ENCODE results near the gene PALLD. TPM values are rescaled to one million over a fixed set of nuclear protein-coding genes. Genes with fewer than 3 reads are reported as not detected.
A peak's percentile ranks its signal among the peaks of the same experiment; 100 is the strongest.
"Not testable (repeated sequence)": the region's sequence is repeated elsewhere in the genome, so short reads cannot be mapped to it uniquely, and the experiment has no call there.

Gene PALLD
- total RNA-seq, 1 donor from 2014 or later: 15.3 TPM

DNA sequence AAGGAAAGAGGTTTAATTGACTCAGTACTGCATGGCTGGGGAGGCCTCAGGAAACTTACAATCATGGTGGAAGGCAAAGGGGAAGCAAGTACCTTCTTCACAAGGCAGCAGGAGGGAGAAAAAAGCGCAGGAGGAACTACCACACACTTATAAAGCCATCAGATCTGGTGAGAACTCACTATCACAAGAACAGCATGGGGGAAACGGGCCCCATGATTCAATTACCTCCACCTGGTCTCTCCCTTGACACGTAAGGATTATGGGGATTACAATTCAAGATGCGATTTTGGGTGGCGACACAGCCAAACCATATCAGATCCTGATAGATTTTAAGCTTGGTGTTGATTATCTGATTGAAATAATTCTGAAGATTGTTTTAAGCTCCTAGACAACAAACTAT lies 294.5 kb downstream of the PALLD start:
- no peak for DNase-seq (ENCODE audit: low read depth in 2 of 2)

DNA sequence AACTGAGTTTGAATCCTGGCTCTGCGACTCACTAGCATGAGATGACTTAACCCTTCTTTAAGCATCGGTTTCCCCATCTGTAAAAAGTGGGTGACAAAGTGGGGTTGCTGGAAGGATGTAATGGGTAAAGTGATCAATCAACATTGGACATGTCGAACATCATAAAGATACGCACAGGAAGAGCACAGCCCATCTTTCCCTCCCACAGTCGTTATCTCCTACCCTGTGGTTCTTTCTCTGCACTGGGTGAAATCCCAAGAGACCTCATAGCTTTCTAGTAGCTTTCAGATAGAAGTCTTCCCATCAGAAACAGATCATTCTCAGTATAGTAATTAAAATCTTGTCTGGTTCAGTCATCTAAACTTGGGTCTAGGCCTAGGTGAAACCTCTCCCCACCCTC lies 296.7 kb downstream of the PALLD start:
- DNase-seq (ENCODE audit: low read depth in 2 of 2): no peak

DNA sequence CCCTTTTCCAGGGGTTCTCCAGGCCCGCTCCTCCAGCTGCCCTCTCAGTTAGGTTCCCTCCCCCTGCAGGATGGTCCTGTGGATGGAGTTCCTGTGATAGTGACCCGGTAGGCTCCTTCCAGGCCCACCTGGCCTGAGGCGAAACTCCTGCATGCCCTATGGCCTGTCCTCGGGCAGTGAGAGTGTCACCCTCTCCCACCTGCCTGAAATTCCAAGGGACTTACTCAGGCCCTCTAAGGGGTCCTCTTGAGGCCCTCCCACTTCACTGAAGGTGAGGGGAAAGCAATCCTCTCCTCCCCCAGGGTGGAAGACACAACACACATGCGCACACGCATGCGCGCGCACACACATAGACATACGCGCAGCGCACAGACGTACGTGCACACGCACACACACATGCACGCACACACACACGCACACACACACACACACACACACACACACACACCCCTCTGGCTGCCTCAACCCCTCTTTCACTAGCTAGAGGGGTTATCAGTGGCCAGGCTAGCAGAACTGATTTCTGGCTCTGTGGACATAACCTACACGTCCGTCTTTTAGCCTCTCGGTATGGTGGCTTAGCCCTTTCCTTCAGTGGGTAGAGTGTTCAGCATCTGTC lies 297.3 kb downstream of the PALLD start:
- DNase-seq (ENCODE audit: low read depth in 2 of 2): no peak

DNA sequence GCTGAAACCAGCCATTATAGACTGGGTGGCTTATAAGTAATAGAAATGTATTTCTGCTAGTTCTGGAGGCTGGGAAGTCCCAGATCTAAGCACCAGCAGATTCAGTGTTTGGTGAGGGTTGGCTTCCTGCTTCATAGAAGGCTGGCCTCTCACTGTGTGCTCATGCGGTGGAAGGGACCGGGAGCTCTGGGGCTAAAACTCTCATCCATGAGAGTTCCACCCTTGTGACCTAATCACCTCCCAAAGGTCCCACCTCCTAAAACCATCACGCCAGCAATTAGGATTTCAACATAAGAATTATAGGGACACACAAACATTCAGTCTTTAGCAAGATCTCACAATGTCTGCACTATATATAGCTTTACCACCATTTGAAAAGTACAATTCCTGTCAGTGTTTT lies 298.0 kb downstream of the PALLD start:
- DNase-seq (ENCODE audit: low read depth in 2 of 2): no peak

DNA sequence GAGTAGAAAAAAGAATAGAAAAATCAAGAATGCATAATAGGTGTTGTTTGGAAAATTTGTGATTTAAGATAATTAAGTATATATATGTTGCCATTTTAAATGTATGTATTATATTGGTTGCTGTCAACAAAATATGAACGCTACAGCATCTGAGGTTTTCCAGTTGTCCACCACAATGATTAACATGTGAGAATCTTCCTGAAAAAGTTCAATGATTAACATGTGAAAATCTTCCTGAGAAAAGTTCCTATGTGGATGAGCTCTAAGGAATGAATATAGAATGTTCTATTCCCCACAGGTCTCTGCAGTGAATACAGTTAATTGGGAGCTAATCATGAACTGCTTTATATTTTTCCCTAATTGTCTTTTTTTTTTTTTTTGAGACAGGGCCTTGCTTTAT lies 298.5 kb downstream of the PALLD start:
- DNase-seq (ENCODE audit: low read depth in 2 of 2): no peak

DNA sequence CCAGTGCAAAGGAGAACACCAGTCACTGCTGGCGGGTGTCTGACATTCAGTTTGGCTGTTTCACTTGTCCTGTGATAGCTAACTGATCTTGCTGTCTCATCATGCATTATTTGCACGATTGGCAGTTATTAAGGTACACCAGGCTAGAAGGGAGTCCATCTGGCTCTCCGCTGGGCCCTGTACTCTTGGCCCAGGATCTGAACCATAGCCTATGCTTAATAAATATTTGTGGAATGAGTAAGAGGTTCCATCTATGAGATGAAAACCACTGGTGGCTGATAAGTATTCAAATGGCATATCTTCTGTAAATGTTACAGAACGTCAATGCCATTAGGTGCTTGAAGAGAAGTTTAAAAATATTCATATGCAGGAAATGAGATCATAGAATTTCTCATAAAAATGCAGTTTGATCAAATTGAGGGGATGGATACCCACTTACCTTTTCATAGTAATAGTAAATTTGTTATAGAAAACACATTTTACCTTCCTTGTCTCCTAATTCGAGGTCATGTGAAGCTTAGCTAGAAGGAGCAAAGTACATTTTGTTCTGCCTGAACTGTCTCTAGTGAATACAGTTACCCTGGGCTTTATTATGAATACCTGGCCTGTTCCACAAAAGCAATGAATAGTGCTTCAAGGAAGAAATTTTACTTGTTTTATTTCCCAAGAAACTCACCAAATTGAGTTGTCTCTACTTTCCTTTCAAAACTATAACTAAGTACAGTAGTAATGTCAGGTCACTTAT lies 299.7 kb downstream of the PALLD start:
- peak; percentile 36 to 65 for DNase-seq (ENCODE audit: low read depth in 2 of 2)

DNA sequence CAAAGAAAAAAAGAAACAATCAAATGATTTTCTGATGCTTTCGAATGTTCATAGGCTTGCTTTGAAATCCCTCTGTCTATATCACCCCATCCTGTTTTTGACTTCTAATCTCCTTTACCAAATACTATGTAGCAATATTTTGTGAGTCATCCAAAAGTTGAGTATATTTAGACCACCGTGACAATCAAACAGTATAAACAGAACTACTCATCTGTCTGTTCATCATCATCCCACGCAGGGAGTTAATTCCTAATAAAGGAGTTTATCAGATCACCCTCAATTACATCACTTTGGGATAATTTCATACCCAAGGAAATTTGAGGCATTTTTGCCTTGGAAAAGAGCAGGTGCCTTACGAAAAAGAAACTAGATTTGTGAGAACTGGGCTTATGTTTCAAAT lies 300.3 kb downstream of the PALLD start:
- DNase-seq (ENCODE audit: low read depth in 2 of 2): peak; percentile 74 to 86

DNA sequence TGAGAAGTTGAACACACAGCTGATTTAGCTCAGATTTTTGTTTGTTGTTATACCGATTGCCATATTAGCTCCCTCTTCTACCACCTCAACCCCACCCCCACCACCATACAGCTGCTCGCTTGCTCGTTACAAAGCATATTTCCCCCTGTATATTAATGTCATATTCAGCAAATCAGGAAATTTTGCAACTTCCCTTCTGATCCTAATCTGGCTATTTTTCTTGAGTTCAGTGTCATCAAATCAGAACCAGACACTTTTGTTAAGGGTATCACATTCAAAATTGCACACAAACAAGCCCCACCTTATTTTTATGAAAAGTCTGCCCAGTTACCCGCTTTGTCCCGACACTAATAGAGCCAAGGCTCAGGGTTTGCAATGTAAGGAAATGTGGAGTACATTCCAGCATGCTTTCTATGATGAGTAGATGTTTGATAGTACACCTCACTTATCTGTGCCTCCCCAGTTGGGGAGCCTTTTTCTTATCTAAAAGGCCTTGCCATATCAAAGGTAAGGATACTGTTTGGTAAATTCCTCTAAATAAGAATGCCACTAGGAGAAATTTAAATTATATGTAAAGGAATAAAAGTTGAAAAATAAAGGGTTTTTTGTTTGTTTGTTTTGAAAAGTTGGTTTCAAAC lies 301.0 kb downstream of the PALLD start:
- peak; percentile 64 to 80 for DNase-seq (ENCODE audit: low read depth in 2 of 2)

DNA sequence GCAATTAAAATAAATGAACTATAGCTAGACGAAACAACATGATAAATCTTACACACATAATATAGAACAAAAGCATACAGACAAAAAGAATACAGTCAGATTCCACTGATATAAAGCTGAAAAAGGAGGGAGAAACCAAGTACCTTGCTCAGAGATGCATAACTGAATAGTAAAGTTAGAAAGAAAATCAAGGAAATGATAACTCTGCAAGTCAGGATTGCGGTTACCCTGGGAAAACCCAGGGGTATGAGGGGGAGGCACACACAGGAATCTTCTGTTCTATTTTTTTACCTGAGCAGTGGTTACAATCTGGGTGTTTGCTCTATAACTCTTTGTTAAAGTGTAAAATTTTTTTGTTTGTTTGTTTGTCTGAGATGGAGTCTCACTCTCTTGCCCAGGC lies 304.1 kb downstream of the PALLD start:
- DNase-seq (ENCODE audit: low read depth in 2 of 2): no peak

DNA sequence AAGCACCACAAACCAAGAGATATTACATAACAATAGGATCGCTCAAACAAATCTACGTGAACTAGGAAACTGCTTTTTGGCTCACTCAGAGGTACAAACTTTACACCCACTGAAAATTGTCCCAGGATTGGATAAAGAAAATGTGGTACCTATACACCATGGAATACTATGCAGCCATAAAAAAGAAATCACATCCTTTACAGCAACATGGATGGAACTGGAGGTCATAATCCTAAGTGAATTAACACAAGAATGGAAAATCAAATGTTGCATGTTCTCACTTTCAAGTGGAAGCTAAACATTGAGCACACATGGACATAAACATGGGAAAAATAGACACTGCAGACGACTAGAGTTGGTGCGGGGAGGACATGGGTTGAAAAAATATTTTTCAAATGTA lies 305.4 kb downstream of the PALLD start:
- no peak for DNase-seq (ENCODE audit: low read depth in 2 of 2)

DNA sequence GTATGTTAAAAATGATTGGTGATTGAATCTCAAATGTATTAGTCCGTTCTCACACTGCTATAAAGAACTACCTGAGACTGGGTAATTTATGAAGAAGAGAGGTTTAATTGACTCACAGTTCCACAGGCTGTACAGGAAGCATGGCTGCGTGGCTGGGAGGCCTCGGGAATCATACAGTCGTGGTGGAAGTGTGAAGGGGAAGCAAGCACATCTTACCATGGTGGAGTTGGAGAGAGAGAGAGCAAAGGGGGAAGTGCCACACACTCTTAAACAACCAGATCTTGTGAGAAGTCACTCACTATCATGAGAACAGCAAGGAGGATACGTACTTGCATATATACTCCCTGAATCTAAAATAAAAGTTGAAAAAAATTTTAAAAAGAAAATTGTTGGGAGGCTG lies 306.2 kb downstream of the PALLD start:
- DNase-seq (ENCODE audit: low read depth in 2 of 2): not testable (repeated sequence)

DNA sequence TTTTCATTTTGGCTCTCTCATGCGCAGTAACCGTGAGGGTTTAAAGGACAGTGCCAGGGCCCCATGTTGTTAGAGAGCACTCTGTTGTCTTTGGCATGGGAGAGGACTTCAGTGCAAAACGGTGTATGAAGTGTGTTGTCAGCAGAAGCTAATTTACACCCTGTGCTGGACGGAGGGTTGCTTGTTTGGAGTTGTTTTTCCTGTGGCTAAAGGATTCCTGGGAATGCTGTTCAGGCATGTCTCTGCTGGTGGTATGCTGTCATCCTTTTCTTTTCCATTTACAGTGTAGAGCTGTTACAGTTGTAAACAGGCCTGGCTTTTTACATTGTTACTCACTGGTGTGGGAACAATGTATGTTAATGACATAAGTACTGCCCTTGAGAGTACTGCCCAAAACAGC lies 306.9 kb downstream of the PALLD start:
- DNase-seq (ENCODE audit: low read depth in 2 of 2): peak; percentile 95 to 98

DNA sequence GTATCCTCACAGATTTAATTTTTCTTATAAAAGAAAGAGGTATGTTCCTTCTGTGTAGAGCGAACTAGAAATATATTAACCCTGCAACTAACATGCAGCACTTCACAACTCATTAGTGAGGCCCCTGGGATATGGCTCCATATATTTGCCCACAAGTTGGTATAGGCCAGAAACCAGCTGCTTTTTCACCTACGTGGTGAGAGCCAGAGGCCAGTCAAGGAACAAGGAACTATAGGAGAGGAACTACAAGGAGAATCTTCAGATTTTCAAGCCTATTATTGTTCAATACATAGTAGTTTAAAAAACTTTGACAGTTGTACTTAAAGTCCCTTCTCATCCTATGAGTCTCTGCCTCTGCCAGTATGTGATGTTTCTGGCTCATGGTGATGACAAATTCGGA lies 307.3 kb downstream of the PALLD start:
- no peak for DNase-seq (ENCODE audit: low read depth in 2 of 2)

DNA sequence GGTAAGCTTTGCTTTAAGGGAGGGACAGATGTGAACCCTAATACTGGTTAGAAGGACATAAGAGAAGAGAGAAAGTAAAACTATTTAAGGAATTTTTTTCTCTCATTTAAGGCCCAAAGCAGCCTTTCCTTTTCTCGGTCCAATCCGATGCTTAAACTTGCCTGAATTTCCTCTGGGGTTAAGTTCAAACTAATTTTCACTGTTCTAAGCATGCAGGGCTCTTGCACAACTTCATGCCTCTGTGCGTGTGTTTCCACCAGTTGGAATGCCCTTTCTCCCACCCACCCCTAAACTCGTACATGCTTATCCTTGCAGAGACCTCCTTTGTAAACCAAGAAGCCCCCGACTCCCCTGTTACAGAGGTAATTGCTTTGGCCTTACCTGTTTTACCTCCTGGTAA lies 308.5 kb downstream of the PALLD start:
- no peak for DNase-seq (ENCODE audit: low read depth in 2 of 2)

DNA sequence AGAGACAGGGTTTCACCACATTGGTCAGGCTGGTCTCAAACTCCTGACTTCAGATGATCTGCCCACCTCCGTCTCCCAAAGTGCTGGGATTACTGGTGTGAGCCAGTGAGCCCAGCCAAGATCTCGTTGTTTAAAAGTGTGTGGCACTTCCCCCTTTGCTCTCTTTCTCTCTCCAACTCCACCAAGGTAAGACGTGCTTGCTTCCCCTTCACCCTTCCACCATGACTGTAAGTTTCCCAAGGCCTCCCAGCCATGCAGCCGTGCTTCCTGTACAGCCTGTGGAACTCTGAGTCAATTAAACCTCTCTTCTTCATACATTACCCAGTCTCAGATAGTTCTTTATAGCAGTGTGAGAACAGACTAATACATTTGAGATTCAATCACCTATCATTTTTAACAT lies 309.4 kb downstream of the PALLD start:
- DNase-seq (ENCODE audit: low read depth in 2 of 2): not testable (repeated sequence)

DNA sequence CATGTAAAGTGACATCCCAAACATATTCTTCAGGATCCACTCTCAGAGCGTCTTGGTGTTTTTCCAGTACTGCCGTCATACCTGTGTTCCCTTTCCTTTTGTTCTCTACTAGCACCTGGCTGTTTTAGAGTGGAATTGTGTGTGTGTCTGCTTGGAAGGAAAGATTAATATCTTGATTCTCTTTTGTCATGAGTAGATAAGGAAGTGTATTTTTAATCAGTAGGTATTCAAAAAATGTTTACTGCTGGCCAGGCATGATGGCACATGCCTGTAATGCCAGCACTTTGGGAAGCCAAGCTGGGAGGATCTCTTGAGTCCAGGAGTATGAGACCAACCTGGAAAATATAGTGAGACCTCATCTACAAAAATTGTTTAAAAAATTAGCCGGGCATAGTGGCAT lies 314.4 kb downstream of the PALLD start:
- DNase-seq (ENCODE audit: low read depth in 2 of 2): no peak

DNA sequence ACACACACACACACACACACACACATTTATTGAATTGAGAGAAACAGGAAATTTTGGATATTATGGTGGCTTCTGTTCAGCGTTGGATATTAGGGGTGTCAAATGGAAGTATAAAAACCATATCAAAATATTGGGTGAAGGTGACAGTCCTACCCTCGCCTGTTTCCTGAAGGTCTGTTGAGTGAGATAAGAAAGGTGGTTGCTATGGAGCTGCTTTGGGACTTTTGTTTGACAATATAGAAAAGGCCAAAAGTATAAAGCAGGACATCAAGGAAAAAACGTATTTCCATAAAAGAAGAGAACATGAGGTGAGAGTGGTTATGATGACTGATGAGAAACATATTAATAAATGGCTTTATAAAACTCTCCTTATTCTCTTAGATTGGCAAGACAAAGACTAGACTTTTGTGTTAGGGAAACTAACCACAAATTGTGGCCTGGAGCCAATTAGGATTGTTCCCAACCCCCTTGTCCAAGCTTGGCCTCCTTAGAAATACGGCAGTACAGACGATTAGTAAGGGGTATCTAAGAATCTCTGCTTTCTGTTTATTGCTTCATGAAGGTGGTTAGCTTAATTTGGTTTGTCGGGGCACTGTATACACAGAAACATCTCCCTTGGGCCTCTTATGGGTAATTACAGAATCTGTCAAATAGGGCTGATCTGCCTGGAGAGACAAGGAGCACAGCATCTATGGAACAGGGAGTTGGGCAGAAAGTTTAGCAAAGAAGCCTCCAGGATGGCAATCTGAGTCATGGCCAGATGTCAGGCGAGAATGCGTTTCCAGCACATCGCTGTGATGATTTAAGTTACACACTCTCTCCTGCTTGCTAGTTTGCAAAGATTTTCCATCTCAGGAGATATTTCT lies 315.2 kb downstream of the PALLD start:
- DNase-seq (ENCODE audit: low read depth in 2 of 2): peak; percentile 53 to 56

DNA sequence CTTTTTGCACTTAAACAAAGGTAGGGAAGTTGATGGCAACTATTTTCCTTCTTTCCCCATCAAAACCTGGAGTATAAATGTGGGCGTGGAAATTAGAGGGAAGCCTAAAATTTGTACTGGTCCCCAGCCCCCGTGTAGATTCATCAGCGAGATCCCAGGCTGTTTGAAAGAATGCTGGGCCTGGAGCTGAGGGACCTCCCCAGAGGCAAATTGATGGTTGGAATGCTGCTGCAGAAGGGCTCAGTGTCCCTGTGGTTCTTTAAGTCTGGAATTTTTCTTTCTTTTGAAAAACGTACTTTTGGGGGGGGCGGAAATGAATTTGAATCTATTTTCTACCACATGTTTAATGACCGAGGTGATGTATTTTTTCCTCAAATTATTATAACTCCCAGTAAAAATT lies 316.0 kb downstream of the PALLD start:
- no peak for DNase-seq (ENCODE audit: low read depth in 2 of 2)

DNA sequence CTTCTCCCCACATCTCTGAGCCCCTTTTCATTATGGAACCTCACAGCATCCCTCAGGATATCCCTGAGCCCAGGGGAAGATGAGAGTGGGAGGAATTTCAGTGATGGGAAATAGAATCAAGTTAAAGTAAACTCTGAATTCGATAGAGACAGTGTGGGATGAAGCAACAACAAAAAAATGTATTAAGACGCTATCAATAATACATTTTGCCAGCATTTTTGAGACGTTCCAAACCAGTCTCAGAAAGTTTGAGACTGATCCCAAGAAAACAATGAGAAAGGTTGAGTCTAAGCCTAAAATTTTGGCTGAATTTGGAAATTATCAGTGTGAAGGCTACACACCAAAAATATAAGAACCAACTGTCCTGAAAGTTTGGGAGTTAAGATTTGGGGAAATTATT lies 317.0 kb downstream of the PALLD start:
- no peak for DNase-seq (ENCODE audit: low read depth in 2 of 2)

DNA sequence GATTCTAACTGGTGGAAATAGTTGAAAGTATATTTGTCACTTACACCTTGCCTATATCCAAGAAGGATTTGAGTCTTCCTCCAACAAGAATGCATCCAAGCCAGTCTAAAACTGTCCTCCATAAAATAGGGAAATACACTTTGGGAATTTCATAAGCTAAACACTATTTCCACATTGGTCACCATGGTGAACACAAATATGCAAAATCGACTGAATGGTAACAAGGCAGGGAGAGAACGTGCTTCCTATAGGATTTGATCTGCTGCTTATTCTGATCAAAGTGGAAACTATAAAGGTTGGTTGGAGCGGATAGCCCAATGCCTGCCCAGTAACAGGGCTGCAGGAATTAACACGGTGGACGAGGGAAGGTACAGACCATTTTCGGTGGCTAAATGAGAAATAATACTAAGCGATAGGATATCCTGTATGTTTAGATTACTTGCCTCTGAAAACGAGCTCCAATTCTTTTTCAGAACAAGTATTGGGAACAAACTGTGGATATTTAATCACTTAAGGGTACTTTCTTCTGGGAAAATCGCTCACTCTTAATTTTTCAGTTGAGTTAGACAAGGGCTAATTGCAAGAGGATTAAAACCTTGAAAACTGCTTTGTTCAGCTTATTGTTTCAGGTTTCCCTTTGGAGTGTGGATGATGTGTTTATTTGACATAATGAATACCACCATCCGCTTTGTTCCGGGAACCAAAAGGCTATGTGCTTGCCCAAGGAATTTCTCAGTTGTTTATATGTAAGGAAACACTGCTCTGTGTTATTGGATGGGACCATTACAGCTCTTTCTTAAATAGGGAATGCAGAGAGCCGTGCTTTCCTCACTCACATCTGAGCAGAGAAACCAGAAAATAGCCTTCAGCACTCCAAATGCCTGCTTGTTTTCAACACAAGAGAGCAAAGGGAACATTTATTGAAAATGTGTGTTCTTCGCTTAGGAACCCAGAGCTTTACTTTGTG lies 318.8 kb downstream of the PALLD start:
- peak in 1 of 2 donors; percentile 58 for DNase-seq (ENCODE audit: low read depth in 2 of 2)

DNA sequence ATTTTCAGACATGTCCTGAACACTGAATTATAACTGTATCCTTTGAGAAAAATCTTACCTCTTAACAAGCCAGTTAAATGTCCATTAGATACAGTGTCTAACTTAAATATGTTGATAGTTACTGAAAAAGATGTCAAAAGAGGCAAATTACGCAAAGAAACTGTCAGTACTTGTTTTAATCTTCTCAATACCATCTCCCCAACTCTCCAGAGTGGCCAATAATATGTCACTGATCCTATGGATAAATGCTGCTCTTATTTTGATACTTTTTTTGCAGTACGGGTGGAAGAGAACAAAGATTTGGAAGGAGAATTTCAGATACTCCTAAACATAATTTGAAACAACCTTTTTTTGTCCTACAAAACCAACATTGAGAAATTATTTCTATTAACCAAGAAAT lies 320.5 kb downstream of the PALLD start:
- no peak for DNase-seq (ENCODE audit: low read depth in 2 of 2)
